Mucosa of stomach (tissue), 1 donor: ENCODE results near the gene PFKP.

Source experiments
- H3K27me3 ChIP-seq: one replicate; pipeline ENCODE4 v1.7.0; 2013; ENCODE audit warnings: mild to moderate bottlenecking, low read length; ENCODE audit not compliant: control insufficient read depth, insufficient read depth
- H3K36me3 ChIP-seq: one replicate; pipeline ENCODE4 v1.7.0; 2013; ENCODE audit warnings: low read length; ENCODE audit not compliant: control insufficient read depth, insufficient read depth
- H3K4me1 ChIP-seq: one replicate; pipeline ENCODE4 v1.7.0; 2013; ENCODE audit warnings: mild to moderate bottlenecking, low read length; ENCODE audit not compliant: control insufficient read depth, insufficient read depth
- H3K4me3 ChIP-seq: one replicate; pipeline ENCODE4 v1.7.0; 2013; ENCODE audit warnings: low read length
- H3K9ac ChIP-seq: one replicate; pipeline ENCODE4 v1.7.0; 2013; ENCODE audit warnings: mild to moderate bottlenecking, low read length, moderate library complexity
- H3K9me3 ChIP-seq: one replicate; pipeline ENCODE4 v1.7.0; 2013; ENCODE audit warnings: mild to moderate bottlenecking, low read length, moderate library complexity; ENCODE audit not compliant: control insufficient read depth
- donor health status: Pancreatic carcinoma.

The PFKP gene

DNA sequence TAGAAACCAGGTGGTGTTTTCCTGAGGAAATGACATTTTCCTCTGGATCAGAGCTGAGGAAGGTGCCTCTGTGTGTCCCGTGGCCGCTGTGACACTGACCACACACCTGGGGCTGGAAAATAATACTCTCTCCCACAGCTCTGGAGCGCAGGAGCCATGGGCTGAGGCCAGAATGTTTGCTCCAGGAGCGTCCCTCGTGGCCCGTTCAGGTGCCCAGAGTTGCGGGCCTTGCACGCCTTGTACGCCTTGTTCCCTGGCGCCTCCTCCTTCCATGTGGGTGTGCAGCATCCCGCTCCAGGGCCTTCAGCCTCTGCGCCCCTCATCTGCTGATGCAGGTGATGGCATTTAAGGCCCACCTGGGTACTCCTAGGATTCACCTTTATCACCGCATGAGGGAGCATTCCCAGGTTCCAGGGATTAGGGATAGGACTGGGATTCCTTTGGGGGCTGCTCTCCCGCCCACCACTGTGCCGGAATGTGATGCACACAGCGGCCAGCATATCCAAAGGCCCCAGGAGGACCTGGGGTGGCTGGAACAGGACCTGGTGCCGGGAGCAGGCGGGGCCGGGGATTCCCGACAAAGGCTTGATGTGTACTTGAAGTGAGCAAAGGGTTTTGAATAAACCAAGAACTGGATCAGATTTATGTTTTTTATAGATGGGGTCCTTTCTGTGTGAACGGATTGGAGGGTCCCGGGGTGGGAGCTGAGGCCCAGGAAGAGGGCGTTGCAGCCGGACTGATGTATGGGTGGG lies 61.2 kb downstream of the PFKP start:
- no peaks in the 10 kb centered on the region for H3K9me3 ChIP-seq
- H3K36me3 ChIP-seq: no peaks in the 10 kb centered on the region
- no peaks in the 10 kb centered on the region for H3K27me3 ChIP-seq
- H3K4me1 ChIP-seq: peaks cover 15% of the 10 kb centered on the region
- H3K9ac ChIP-seq: no peak overlapping the region
- H3K4me3 ChIP-seq: no peak overlapping the region

DNA sequence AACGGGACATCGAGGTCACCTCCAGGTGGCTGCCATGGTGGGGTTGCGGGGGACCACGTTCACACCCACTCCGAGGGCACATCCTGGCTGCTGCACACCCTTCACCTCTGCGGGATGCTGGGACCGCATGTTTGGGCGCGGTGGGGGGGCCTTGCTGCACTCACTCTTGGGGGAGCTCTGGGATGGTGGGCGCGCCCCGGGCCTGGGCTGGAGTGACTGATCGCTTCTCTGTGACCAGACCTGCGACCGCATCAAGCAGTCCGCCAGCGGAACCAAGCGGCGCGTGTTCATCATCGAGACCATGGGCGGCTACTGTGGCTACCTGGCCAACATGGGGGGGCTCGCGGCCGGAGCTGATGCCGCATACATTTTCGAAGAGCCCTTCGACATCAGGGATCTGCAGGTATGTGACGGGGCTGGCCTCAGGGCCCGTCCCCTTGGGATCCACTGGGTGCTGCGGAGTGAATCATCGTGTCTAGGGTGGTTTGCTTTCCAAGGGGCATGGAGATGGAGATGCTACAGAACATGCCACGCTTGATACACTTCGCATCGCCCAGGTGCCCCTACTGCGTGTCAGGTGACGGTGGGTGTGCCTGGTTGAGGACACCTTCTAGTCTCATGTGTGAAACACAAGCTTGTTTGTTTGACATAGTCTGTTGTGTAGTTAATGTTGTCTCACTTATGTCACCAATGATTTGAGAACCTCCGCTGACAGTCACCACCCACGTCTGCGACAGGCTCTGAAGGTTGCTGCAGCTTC lies 62.4 kb downstream of the PFKP start:
- Histone ChIP-seq H3K36me3 (no peaks in the 10 kb centered on the region), H3K9ac (no peak overlapping the region), H3K9me3 (no peaks in the 10 kb centered on the region), H3K4me3 (no peak overlapping the region), H3K4me1 (peaks cover 15% of the 10 kb centered on the region), H3K27me3 (no peaks in the 10 kb centered on the region)

DNA sequence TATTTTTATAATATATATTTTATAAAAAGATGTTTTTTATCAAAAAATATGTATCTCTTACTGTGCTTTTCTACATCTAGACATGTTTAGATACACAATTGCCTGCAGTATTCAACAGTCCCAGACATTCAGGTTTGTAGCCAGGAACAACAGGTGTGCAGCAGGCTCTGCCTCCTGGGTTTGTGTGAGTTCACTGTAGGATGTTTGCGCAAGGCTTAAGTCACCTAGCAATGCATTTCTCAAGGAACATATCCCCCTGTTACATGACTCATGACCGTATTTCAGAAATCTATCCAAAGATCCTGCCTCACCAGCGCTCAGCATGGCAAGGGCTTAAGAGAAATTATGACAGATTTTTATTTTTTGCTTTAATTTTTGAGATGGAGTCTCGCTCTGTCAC lies 63.8 kb downstream of the PFKP start:
- Histone ChIP-seq H3K27me3 (no peaks in the 10 kb centered on the region), H3K9me3 (no peaks in the 10 kb centered on the region), H3K4me3 (no peak overlapping the region), H3K9ac (no peak overlapping the region), H3K36me3 (peaks cover under 1% of the 10 kb centered on the region), H3K4me1 (peaks cover 15% of the 10 kb centered on the region)

DNA sequence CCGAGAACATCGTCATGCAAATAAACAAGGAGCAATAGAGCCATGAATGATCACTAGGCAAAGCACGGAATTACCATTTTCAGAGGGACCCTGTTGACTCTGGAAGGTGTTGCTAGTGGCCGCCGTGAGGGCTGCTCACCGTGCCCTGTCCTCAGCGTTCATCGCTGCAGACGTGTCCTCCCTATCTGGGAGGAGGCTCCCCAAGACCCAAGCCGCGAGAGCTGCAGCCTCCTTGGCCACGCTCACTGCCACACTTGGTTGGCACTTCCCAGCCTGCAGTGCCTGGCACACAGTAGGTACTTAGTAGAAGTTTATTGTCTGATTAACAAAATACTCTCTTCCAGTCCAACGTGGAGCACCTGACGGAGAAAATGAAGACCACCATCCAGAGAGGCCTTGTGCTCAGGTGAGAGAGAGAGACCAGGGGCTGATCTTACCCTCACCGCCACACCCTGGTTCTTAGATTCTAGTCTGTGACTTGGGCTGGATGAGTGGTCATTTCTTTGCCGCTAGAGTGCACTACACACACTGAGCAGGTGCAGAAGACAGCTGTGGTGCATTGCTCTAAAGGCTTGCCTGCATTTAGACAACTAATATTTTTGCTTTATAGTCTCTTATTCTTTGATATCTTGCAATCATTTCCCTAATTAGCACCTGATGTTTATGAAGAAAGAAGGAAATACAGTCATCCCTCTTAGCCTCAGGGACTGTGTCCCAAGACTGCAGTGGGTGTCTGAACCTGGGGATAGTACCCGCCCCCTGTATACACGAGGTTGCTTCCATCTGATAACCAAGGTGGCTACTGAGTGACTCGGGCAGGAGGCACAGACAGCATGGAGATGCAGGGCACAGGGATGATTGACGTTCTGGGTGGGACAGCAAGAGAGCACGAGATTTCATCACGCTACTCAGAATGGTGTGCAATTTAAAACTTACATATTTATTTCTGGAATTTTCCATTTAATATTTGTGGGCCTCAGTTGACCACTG lies 65.0 kb downstream of the PFKP start:
- H3K9ac ChIP-seq: no peak overlapping the region
- H3K27me3 ChIP-seq: no peaks in the 10 kb centered on the region
- peaks cover 3% of the 10 kb centered on the region for H3K4me1 ChIP-seq
- H3K4me3 ChIP-seq: no peak overlapping the region
- peaks cover 3% of the 10 kb centered on the region for H3K36me3 ChIP-seq
- H3K9me3 ChIP-seq: no peaks in the 10 kb centered on the region

DNA sequence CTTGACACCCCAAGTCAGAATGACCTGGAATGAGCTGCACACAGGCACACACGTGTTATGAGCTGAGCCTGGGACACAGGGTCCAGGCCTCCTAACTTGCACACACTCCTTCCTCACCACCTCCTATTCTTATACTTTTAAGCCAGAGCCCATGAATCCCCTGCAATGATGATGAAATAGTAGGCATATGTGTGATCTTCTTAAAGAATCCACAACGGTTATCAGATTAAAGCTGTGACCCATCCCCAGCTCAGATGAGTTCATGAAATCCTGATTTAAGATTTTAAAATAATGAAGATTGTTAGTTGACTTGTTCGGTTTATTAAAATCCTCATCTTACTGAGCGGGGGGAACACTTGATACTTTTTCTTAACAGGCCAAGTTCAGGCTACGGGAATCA lies 66.6 kb downstream of the PFKP start:
- Histone ChIP-seq H3K36me3 (peaks cover 9% of the 10 kb centered on the region), H3K27me3 (no peaks in the 10 kb centered on the region), H3K9ac (no peak overlapping the region), H3K4me3 (no peak overlapping the region), H3K4me1 (no peaks in the 10 kb centered on the region), H3K9me3 (no peaks in the 10 kb centered on the region)

DNA sequence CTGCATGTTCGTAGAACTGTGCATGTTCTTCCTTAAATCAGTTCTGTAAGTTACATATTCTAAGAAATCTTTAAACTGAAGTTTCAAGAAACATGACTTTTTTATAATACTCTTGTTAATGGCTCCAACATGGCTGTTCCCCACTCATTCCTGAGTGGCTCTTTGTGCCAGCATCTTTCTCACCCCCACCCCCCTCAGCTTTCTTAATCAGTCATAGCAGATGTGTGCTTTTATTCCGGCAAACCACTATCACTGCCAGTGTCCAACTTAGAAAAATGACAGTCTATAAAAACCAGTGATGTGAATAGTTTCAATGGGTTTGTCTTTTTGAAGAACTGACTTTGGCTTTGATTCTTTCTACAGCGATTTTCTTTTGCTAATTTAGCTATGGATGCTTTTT lies 67.7 kb downstream of the PFKP start:
- Histone ChIP-seq H3K36me3 (peaks cover 9% of the 10 kb centered on the region), H3K27me3 (no peaks in the 10 kb centered on the region), H3K9ac (no peak overlapping the region), H3K9me3 (no peaks in the 10 kb centered on the region), H3K4me1 (no peaks in the 10 kb centered on the region), H3K4me3 (no peak overlapping the region)

DNA sequence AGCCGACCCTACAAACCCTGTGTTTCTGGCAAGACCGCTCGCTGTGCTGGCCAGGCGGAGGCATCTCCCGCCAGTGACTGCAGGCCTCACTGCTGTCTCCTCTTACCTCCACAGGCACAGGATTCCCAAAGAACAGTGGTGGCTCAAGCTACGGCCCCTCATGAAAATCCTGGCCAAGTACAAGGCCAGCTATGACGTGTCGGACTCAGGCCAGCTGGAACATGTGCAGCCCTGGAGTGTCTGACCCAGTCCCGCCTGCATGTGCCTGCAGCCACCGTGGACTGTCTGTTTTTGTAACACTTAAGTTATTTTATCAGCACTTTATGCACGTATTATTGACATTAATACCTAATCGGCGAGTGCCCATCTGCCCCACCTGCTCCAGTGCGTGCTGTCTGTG lies 69.0 kb downstream of the PFKP start:
- no peak overlapping the region for H3K4me3 ChIP-seq
- H3K9me3 ChIP-seq: no peaks in the 10 kb centered on the region
- no peak overlapping the region for H3K9ac ChIP-seq
- peaks cover 9% of the 10 kb centered on the region for H3K36me3 ChIP-seq
- no peaks in the 10 kb centered on the region for H3K4me1 ChIP-seq
- no peaks in the 10 kb centered on the region for H3K27me3 ChIP-seq

DNA sequence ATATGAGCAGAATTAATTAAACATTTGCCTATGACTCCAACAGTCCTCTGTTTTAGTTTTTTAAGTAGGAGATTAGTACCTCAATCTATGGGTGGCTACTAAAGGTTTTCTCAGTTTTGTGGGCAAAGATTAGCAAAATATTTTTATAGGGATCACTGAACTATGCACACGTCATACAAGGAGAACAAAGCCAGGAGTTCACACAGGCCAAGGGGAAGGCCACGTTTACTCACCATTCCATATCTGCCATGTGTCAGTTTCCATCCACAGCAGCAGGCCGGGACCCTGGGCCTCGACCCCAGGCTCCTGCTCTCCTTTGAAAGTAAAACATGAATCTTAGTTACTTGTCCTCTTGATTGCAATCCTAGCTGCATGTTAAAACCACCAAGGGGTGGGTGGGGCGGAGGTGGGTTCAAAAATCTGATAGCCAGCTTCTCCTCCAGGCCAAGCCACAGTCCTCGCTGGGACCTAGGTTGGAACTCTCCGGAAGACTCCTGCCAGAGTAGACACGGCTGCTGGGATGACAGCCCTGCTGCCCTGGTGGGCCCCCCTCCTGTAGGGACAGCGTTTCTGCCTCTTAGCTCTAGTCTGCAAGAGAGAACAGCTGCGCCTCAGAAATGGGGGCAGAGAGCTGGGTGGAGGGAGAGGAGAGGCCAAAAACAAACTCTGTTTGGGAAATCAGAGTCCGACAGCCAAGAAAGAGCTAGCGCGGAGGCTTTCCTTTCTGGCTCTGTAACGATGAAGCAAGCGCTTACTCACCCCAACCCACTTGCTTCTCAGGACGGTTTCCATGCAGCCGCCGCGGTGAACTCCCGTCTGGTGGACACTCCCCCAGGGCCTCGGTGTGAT lies 69.6 kb downstream of the PFKP start:
- Histone ChIP-seq H3K9ac (no peak overlapping the region), H3K4me1 (no peaks in the 10 kb centered on the region), H3K27me3 (no peaks in the 10 kb centered on the region), H3K9me3 (no peaks in the 10 kb centered on the region), H3K4me3 (no peak overlapping the region), H3K36me3 (peaks cover 9% of the 10 kb centered on the region)

DNA sequence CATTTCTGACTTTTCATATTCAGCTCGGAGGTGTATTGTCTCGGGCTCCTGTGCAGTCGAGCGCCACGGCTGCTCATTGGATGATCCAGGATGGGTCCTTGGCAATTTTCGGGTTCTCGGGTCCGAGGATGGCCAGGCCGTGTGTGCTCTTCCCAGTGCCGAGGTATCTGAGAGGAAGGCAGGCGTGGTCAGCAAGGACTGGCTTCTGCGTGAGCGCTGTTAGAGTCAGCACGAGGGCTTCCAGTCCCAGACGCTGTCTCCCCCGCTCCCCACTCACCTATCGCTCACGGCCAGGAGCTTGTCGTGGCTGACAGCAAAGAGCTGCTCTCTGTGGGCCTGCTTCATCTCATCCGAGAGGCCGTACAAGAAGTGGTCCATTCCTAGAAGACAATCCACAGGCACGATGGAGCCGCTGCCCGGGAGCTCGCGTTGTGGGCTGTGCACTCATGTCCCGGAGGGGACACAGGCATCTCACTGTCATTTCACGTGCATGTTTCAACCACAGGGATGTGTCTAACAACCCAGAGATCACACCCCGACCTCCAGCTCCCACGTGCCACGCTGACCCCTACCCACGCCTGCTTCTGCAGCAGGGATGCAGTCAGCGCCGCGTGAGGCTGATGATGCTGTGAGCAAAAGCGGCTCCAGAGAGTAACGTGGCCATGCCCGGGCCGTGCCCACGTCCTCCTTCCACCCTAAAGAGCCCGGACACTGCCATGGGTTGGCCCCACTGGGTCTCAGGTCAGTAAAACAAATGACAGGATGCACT lies 70.8 kb downstream of the PFKP start:
- no peaks in the 10 kb centered on the region for H3K27me3 ChIP-seq
- no peaks in the 10 kb centered on the region for H3K9me3 ChIP-seq
- H3K4me3 ChIP-seq: no peak overlapping the region
- no peak overlapping the region for H3K9ac ChIP-seq
- H3K4me1 ChIP-seq: no peaks in the 10 kb centered on the region
- peaks cover 9% of the 10 kb centered on the region for H3K36me3 ChIP-seq

DNA sequence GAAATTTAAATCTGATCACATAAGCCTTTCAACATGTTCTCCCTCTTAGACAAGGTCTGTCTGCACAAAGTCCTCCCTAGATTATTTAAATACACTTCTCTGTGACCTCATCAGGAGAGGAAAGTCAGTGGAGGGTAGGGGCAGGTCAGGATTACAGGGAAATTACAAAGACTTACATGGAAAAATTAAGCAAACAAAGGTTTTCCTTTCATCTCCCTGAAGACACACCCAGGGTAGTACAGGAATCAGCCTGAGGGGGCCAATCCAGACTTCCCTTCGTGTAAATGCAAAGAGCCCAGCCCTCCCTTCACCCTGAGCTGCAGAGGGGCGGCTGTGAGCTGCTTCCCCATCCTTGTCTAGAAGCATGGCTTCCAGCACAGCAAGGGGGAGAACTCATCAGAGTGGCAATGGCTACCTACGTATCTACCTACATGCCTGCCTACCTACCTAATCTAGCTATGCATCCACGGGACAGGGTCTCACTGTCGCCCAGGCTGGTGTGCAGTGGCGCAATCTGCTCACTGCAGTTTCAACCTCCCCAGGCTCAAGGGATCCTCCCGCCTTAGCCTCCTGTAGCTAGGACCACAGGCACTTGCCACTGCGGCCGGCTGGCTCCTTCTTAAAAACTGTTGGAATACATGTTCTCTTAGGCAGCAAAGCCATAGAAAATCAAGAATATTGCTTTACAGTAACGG lies 72.0 kb downstream of the PFKP start:
- Histone ChIP-seq H3K4me3 (no peak overlapping the region), H3K36me3 (peaks cover 9% of the 10 kb centered on the region), H3K9ac (no peak overlapping the region), H3K4me1 (no peaks in the 10 kb centered on the region), H3K9me3 (no peaks in the 10 kb centered on the region), H3K27me3 (no peaks in the 10 kb centered on the region)
